Mammary epithelial cell (primary cell): Measurements from ENCODE around the gene RIMS1.

Experiments
- CTCF ChIP-seq, 2 donors: IDR thresholded peaks in 1 of 2; conservative IDR thresholded peaks in 1 of 2; 2 replicates each; pipeline ENCODE4 v1.5.1; 2011 to 2012; ENCODE audit warnings: inconsistent platforms in 2 of 2, low read length in 2 of 2, mild to moderate bottlenecking in 2 of 2, control low read depth in 1 of 2, low read depth in 1 of 2; ENCODE audit not compliant: insufficient read depth in 1 of 2; ENCODE audit errors: extremely low read depth in 1 of 2
- EZH2 ChIP-seq: IDR thresholded peaks from 2 replicates; pipeline ENCODE4 v1.6.1; 2012; ENCODE audit warnings: low read length, inconsistent platforms, borderline replicate concordance

DNA sequence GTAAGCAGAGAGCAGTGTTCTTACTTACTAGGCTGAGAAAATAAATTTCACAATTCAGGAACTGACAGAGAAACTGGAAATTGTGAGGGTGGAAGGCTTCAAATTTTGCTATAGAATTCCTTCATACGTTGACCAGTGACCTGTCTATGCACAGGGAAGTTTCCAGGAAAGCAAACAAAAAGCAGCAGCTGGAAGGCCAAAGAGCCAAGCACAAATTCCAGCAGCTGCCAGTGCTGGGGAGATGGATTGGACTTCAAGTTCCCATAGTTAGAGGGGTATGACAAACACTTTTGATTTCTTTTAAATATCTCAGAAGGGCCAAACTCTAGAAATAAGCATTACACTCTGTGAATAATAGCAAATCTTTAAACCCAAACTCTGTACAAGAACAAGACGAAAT lies 436.4 kb downstream of the RIMS1 start:
- TF ChIP-seq CTCF (conservative IDR thresholded peaks at IDR 0.05 in 1 of 2, IDR thresholded peaks at IDR 0.05 in 1 of 2; ENCODE audit: extremely low read depth in 1 of 2, insufficient read depth in 1 of 2, low read depth in 1 of 2, low read length in 2 of 2) (no peak), EZH2 (no peak)
